Bronchial epithelial cell (primary cell): Measurements from ENCODE around the gene LPXN. TPM values are rescaled to one million over a fixed set of nuclear protein-coding genes. Genes with fewer than 3 reads are reported as not detected.

ENCODE experiments used
- DNase-seq: peaks from one replicate; pipeline ENCODE4 v3.0.0-alpha.2; 2010; ENCODE audit warnings: low read depth
- FAIRE-seq: peaks from 2 replicates; lab custom pipeline; 2011; peaks lifted over from hg19 to GRCh38; lab: Jason Lieb, UNC
- H3K27me3 ChIP-seq: 2 replicates; pipeline ENCODE4 v1.5.1; 2011; ENCODE audit warnings: low read length; ENCODE audit not compliant: control insufficient read depth, insufficient read depth
- H3K36me3 ChIP-seq: 2 replicates; pipeline ENCODE4 v1.5.1; 2011; ENCODE audit warnings: low read length; ENCODE audit not compliant: control insufficient read depth, insufficient read depth
- H3K4me3 ChIP-seq: 2 replicates; pipeline ENCODE4 v1.5.1; 2011; ENCODE audit warnings: mild to moderate bottlenecking, low read depth, low read length, control low read depth
- CTCF ChIP-seq: IDR thresholded peaks from 2 replicates; pipeline ENCODE4 v1.5.1; 2011; ENCODE audit warnings: mild to moderate bottlenecking, moderate library complexity, low read length, control low read depth, inconsistent platforms; ENCODE audit not compliant: insufficient read depth, severe bottlenecking
- total RNA-seq: library from RNA; depleted of rRNA; stranded (reverse); fragments of >200 nt; gene quantifications from 2 replicates; pipeline ENCODE4 v1.2.1, GENCODE V29; 2014

The LPXN gene
- total RNA-seq, 1 donor from 2014 or later: 1.6 TPM

DNA sequence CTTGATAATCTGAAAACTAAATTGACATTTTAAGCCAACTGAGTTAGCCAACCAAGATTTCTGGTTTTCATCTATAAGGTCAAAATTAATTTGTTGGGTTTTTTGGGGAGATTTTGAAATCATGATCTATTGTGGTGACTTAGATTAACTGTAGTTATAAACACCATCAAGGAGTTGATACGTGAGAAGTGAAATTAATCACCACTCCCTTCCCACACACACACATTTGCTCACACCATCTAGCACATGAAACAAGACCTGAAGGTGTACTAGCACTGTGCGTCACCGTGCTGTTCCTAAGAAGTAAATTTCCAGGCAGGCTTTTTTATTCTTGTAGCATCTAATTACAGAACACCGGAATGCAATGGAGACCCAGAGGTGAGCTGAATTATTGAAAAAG is 69.8 kb downstream of the LPXN start:
- no peaks in the 10 kb centered on the region for H3K36me3 ChIP-seq
- H3K4me3 ChIP-seq: no peak overlapping the region
- H3K27me3 ChIP-seq: no peaks in the 10 kb centered on the region
- DNase-seq: no peak
- no peak for TF ChIP-seq CTCF
- FAIRE-seq: no peak

DNA sequence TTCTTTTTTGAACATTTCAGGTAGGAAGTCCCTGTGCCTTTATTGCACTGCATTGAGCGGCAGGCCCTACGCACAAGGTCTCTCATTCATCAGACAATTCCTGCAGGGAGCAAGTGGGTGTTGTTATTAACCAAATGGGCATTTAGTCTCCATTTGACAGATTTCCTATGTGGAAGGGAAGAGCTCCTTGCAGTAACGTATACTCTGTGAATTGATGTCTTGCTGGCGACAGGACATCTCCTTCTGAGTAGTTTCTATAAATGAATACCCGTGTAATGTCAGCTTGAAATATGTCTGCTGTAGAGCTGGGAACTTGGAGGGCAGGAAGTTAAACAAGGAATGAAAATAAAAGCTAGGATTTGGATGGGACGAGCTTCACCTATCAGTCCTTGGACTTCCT is 71.4 kb downstream of the LPXN start:
- Histone ChIP-seq H3K36me3 (no peaks in the 10 kb centered on the region), H3K27me3 (no peaks in the 10 kb centered on the region), H3K4me3 (no peak overlapping the region)
- no peak for DNase-seq
- no peak for TF ChIP-seq CTCF
- no peak for FAIRE-seq

- Histone ChIP-seq H3K36me3 (no peaks in the 10 kb centered on the region), H3K4me3 (no peak overlapping the region), H3K27me3 (no peaks in the 10 kb centered on the region)
- FAIRE-seq (no peak), DNase-seq (peak; percentile 25)
- no peak for TF ChIP-seq CTCF
Observed at GRCh38 chr11:58503361-58503856, 72.2 kb downstream of the LPXN start.

DNA sequence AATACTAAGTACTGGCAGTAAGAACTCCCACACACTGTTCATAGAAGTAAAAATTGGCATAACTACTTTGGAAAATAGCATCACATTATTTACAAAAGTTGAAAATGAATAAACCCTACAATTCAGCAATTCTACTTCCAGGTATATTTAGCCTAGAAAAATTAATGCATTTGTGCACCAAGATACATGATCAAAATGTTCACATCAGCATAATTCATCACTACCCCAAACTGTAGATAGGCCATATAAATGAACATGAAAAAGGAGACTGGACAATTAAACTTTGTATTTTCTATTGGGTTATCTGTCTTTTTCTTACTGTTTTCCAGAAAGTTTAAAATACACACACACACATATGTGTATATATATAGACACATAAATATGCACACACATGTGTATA is 73.7 kb downstream of the LPXN start:
- no peak for FAIRE-seq
- Histone ChIP-seq H3K4me3 (no peak overlapping the region), H3K36me3 (no peaks in the 10 kb centered on the region), H3K27me3 (no peaks in the 10 kb centered on the region)
- DNase-seq: no peak
- no peak for TF ChIP-seq CTCF

DNA sequence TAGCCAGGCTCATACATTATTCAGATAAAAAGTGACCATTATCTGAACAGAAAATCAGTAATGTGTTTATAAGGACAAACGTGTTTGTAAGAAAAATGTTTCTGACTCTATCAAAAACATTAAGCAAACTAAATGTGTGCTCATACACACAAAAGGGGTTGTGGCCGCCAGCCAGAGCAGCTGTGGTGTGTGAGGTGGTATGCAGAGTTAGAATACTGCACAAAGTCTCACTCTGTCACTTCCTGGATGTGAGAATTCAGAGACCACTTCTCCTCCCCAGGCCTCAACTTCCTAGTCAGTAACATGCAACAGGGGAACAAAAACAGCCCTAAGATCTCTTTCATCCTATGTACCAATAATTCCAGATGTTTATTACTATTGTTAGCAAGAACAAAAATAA is 77.2 kb downstream of the LPXN start:
- H3K4me3 ChIP-seq: no peak overlapping the region
- FAIRE-seq: no peak
- no peak for TF ChIP-seq CTCF
- no peaks in the 10 kb centered on the region for H3K36me3 ChIP-seq
- H3K27me3 ChIP-seq: no peaks in the 10 kb centered on the region
- DNase-seq: no peak

DNA sequence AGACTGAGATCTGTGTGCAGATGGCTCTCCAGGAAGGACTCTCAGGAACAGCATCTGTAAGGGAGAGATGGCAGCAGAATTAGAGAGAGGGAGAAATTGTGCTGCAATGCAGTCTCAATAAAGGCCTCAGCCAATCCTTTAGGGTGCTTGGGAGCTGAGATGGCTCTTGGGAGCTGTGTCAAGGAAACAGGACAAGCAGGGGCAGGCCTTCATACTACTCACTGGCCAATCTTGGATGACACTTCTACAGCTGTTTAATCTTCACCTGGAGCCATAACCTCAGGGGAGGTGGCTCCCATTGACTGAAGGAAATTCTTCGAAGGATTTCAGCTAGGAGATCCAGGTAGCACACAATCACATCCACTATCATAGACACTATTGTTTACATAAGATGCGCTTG is 77.7 kb downstream of the LPXN start:
- H3K36me3 ChIP-seq: no peaks in the 10 kb centered on the region
- no peak overlapping the region for H3K4me3 ChIP-seq
- DNase-seq (peak; percentile 80), FAIRE-seq (peak; percentile 66)
- H3K27me3 ChIP-seq: no peaks in the 10 kb centered on the region
- no peak for TF ChIP-seq CTCF
